Neutrophil (primary cell): ENCODE results near the gene ADAMTS16.

Experiments
- H3K27ac ChIP-seq: fragments of 200-600 bp; sonication (generic); 2 replicates; pipeline ENCODE4 v1.5.1; 2016; ENCODE audit warnings: mild to moderate bottlenecking, moderate library complexity
- H3K27me3 ChIP-seq: fragments of 200-600 bp; sonication (generic); 2 replicates; pipeline ENCODE4 v1.6.0; 2016; ENCODE audit warnings: mild to moderate bottlenecking
- H3K36me3 ChIP-seq: fragments of 200-600 bp; sonication (generic); 2 replicates; pipeline ENCODE4 v1.5.1; 2017
- H3K4me1 ChIP-seq, 2 experiments: fragments of 200-600 bp in 1 of 2; sonication (generic) in 1 of 2; 1 replicate in 1 of 2; 2 replicates in 1 of 2; pipeline versions ENCODE4 v1.5.1 to v1.6.1; 2013 to 2016; ENCODE audit warnings: low read depth in 1 of 2, low read length in 1 of 2, mild to moderate bottlenecking in 1 of 2, moderate library complexity in 1 of 2; ENCODE audit not compliant: control insufficient read depth in 1 of 2, insufficient read depth in 1 of 2
- H3K4me3 ChIP-seq, 2 experiments: fragments of 200-600 bp in 1 of 2; sonication (generic) in 1 of 2; 1 replicate in 1 of 2; 2 replicates in 1 of 2; pipeline ENCODE4 v1.5.1; 2013 to 2016; ENCODE audit warnings: low read depth in 1 of 2, low read length in 1 of 2, mild to moderate bottlenecking in 1 of 2, moderate library complexity in 1 of 2
- H3K9me3 ChIP-seq: fragments of 200-600 bp; sonication (generic); 2 replicates; pipeline ENCODE4 v1.5.1; 2016
- CTCF ChIP-seq: fragments of 200-600 bp; sonication (generic); IDR thresholded peaks from 2 replicates; pipeline ENCODE4 v1.5.1; 2016; ENCODE audit warnings: antibody characterized with exemption

The ADAMTS16 gene

GRCh38 chr5:5293029-5293428 lies 152.9 kb downstream of the ADAMTS16 start:
- H3K4me3 ChIP-seq = no peak overlapping the region
- H3K36me3 ChIP-seq = no peaks in the 10 kb centered on the region
- H3K4me1 ChIP-seq = no peaks in the 10 kb centered on the region
- no peak overlapping the region for H3K27ac ChIP-seq
- no peaks in the 10 kb centered on the region for H3K27me3 ChIP-seq
- no peak for TF ChIP-seq CTCF
- no peaks in the 10 kb centered on the region for H3K9me3 ChIP-seq

- Histone ChIP-seq H3K4me3 (no peak overlapping the region), H3K9me3 (no peaks in the 10 kb centered on the region), H3K27me3 (no peaks in the 10 kb centered on the region), H3K27ac (no peak overlapping the region), H3K36me3 (no peaks in the 10 kb centered on the region), H3K4me1 (no peaks in the 10 kb centered on the region)
- TF ChIP-seq CTCF = no peak
Observed at GRCh38 chr5:5294429-5294828, 154.3 kb downstream of the ADAMTS16 start.

- Histone ChIP-seq H3K4me3 (no peak overlapping the region), H3K27ac (no peak overlapping the region), H3K4me1 (no peaks in the 10 kb centered on the region), H3K36me3 (no peaks in the 10 kb centered on the region), H3K9me3 (no peaks in the 10 kb centered on the region), H3K27me3 (no peaks in the 10 kb centered on the region)
- TF ChIP-seq CTCF = no peak
Observed at GRCh38 chr5:5295351-5295750, 155.2 kb downstream of the ADAMTS16 start.

GRCh38 chr5:5296051-5296450 lies 155.9 kb downstream of the ADAMTS16 start:
- TF ChIP-seq CTCF = no peak
- Histone ChIP-seq H3K4me3 (no peak overlapping the region), H3K27ac (no peak overlapping the region), H3K27me3 (no peaks in the 10 kb centered on the region), H3K9me3 (no peaks in the 10 kb centered on the region), H3K36me3 (no peaks in the 10 kb centered on the region), H3K4me1 (no peaks in the 10 kb centered on the region)

GRCh38 chr5:5297432-5298067 lies 157.4 kb downstream of the ADAMTS16 start:
- Histone ChIP-seq H3K27me3 (no peaks in the 10 kb centered on the region), H3K27ac (no peak overlapping the region), H3K4me3 (no peak overlapping the region), H3K4me1 (no peaks in the 10 kb centered on the region), H3K9me3 (no peaks in the 10 kb centered on the region), H3K36me3 (no peaks in the 10 kb centered on the region)
- no peak for TF ChIP-seq CTCF
